ENCODE data around the gene DENND4A. TPM values are rescaled to one million over a fixed set of nuclear protein-coding genes. Genes with fewer than 3 reads are reported as not detected.

DENND4A gene
- total RNA-seq, 4 donors from 2014 or later, result 24.4 to 46.4 (median 33.1) TPM

- in situ Hi-C loops (cut with MboI; ENCODE audit: low sequenced_read_pairs in 4 of 4) (loop anchor here (25.0 kb wide), 3 partner anchors 220 to 645 kb away; partner anchors contain the start of genes RAB11A (in 4 of the 4), DIS3L (in 3 of the 4) and MEGF11 (in 1 of the 4)), intact Hi-C loops (cut with DNase I; ENCODE audit: low total_unique reads) (no loop called here)
- Histone ChIP-seq H3K4me3 (no peak overlapping the region), H3K27me3 (no peaks in the 10 kb centered on the region), H3K4me1 (no peaks in the 10 kb centered on the region), H3K9me3 (no peaks in the 10 kb centered on the region), H3K27ac (no peak overlapping the region), H3K36me3 (no peaks in the 10 kb centered on the region)
- no peak for ATAC-seq
- DNase-seq, result no peak
- TF ChIP-seq, protein P1, sequence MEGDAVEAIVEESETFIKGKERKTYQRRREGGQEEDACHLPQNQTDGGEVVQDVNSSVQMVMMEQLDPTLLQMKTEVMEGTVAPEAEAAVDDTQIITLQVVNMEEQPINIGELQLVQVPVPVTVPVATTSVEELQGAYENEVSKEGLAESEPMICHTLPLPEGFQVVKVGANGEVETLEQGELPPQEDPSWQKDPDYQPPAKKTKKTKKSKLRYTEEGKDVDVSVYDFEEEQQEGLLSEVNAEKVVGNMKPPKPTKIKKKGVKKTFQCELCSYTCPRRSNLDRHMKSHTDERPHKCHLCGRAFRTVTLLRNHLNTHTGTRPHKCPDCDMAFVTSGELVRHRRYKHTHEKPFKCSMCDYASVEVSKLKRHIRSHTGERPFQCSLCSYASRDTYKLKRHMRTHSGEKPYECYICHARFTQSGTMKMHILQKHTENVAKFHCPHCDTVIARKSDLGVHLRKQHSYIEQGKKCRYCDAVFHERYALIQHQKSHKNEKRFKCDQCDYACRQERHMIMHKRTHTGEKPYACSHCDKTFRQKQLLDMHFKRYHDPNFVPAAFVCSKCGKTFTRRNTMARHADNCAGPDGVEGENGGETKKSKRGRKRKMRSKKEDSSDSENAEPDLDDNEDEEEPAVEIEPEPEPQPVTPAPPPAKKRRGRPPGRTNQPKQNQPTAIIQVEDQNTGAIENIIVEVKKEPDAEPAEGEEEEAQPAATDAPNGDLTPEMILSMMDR (IDR thresholded peaks at IDR 0.05 in 4 of 5, conservative IDR thresholded peaks at IDR 0.05 in 1 of 5), result no peak
- no peak for TF ChIP-seq POLR2A (IDR thresholded peaks at IDR 0.05)
Observed at GRCh38 chr15:65642594-65642993, 149.5 kb downstream of the DENND4A start.

DNA sequence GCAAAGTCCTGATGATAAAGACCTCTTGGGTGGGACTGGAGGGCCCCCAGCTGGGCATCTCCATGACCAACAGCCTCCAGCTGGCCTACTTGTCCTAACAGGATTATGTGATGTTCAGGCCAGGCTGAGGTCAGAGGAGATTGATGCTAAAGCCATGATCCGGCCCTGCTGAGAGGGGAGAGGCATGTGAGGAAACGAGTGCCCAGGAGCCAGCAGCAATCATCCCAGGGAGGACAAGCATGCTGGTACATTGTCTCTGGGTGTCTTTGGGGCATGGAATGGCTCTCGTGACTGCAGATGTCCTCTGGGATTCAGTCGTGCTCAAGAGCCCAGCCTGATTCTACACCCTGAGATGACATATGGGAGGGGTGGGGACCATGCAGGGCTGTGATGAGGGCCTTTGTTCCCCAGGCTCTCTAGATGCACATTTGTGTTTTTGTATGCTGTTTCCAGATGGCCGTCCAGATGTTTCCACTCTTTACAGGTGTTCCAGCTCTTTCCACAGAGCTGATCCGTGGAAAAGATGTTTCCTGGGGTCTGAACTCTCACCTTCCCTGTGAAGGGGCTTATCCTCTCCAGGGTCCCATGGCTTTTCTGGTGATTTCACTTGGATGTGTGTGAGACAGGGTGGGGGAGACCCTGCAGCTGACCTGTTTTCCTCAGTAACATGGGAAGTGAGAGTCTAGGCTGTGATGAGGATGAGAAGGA lies 150.2 kb downstream of the DENND4A start:
- Histone ChIP-seq H3K9me3 (no peaks in the 10 kb centered on the region), H3K4me3 (no peak overlapping the region), H3K27ac (no peak overlapping the region), H3K4me1 (no peaks in the 10 kb centered on the region), H3K36me3 (no peaks in the 10 kb centered on the region), H3K27me3 (no peaks in the 10 kb centered on the region)
- intact Hi-C loops (cut with DNase I; ENCODE audit: low total_unique reads) (no loop called here), in situ Hi-C loops (cut with MboI; ENCODE audit: low sequenced_read_pairs in 4 of 4) (loop anchor here (25.0 kb wide), 3 partner anchors 220 to 645 kb away; partner anchors contain the start of genes RAB11A (in 4 of the 4), DIS3L (in 3 of the 4) and MEGF11 (in 1 of the 4))
- TF ChIP-seq POLR2A (IDR thresholded peaks at IDR 0.05), result no peak
- TF ChIP-seq, protein P1 (IDR thresholded peaks at IDR 0.05 in 4 of 5, conservative IDR thresholded peaks at IDR 0.05 in 1 of 5), result no peak
- DNase-seq, result no peak
- ATAC-seq, result no peak

- ATAC-seq, result no peak
- no peaks in the 10 kb centered on the region for H3K4me1 ChIP-seq
- H3K36me3 ChIP-seq, result no peaks in the 10 kb centered on the region
- H3K4me3 ChIP-seq, result no peak overlapping the region
- H3K9me3 ChIP-seq, result no peaks in the 10 kb centered on the region
- no peak overlapping the region for H3K27ac ChIP-seq
- in situ Hi-C loops (cut with MboI; ENCODE audit: low sequenced_read_pairs in 4 of 4) (loop anchor here (25.0 kb wide), 3 partner anchors 223 to 648 kb away; partner anchors contain the start of genes RAB11A (in 4 of the 4), DIS3L (in 3 of the 4) and MEGF11 (in 1 of the 4)), intact Hi-C loops (cut with DNase I; ENCODE audit: low total_unique reads) (loop anchor here (2.0 to 10.0 kb wide), 3 partner anchors 189 to 553 kb away; partner anchors contain the start of gene RAB11A)
- no peak for TF ChIP-seq POLR2A (IDR thresholded peaks at IDR 0.05)
- TF ChIP-seq, protein P1 (IDR thresholded peaks at IDR 0.05 in 4 of 5, conservative IDR thresholded peaks at IDR 0.05 in 1 of 5), result no peak
- no peaks in the 10 kb centered on the region for H3K27me3 ChIP-seq
- DNase-seq, result no peak
Observed at GRCh38 chr15:65639509-65639908, 152.6 kb downstream of the DENND4A start.

GRCh38 chr15:65638681-65639089 lies 153.4 kb downstream of the DENND4A start:
- no peaks in the 10 kb centered on the region for H3K27me3 ChIP-seq
- peak in 1 of 2 donors; percentile 9 for DNase-seq
- no peak overlapping the region for H3K4me3 ChIP-seq
- H3K4me1 ChIP-seq, result no peaks in the 10 kb centered on the region
- no peaks in the 10 kb centered on the region for H3K9me3 ChIP-seq
- intact Hi-C loops (cut with DNase I; ENCODE audit: low total_unique reads) (loop anchor here (2.0 to 10.0 kb wide), 3 partner anchors 190 to 554 kb away; partner anchors contain the start of gene RAB11A), in situ Hi-C loops (cut with MboI; ENCODE audit: low sequenced_read_pairs in 4 of 4) (loop anchor here (25.0 kb wide), 3 partner anchors 224 to 649 kb away; partner anchors contain the start of genes RAB11A (in 4 of the 4), DIS3L (in 3 of the 4) and MEGF11 (in 1 of the 4))
- no peak overlapping the region for H3K27ac ChIP-seq
- TF ChIP-seq, protein P1 (IDR thresholded peaks at IDR 0.05 in 4 of 5, conservative IDR thresholded peaks at IDR 0.05 in 1 of 5), result peak; percentile 58 to 79 (median 70)
- TF ChIP-seq POLR2A (IDR thresholded peaks at IDR 0.05), result no peak
- no peaks in the 10 kb centered on the region for H3K36me3 ChIP-seq
- peak; percentile 76 to 85 for ATAC-seq
